Panc1 (cell line): ENCODE measurements around the gene WDR75. TPM values are rescaled to one million over a fixed set of nuclear protein-coding genes. Genes with fewer than 3 reads are reported as not detected.

Experiments used
- ATAC-seq: fragments of 200-7000 bp; cut with Tn5 transposase; 2 replicates; pipeline ENCODE4 v1.9.1; 2020; ENCODE audit warnings: mild to moderate bottlenecking, moderate library complexity
- BruUV-seq: library from RNA; stranded (reverse); fragments of 400-500 nt; replicated peaks from 2 replicates; lab custom pipeline; 2021; lab: Mats Ljungman, UMichigan
- CTCF ChIA-PET: fragments of 300-600 bp; sonication (Branson Sonifier 250); formaldehyde crosslinking; loops from one replicate; lab custom pipeline; 2022; ENCODE audit warnings: antibody characterized with exemption; lab: Charles Lee
- POLR2A ChIA-PET: fragments of 300-600 bp; sonication (Branson Sonifier 250); formaldehyde crosslinking; loops from one replicate; lab custom pipeline; 2022; ENCODE audit warnings: antibody characterized with exemption; lab: Charles Lee
- DNase-seq: peaks from one replicate; pipeline ENCODE4 v3.0.0-alpha.2; 2010; ENCODE audit warnings: low read depth, low spot score
- H3K27ac ChIP-seq: 2 replicates; pipeline ENCODE4 v1.5.1; 2011; ENCODE audit warnings: mild to moderate bottlenecking, low read length, inconsistent platforms
- H3K27me3 ChIP-seq: fragments of 200-500 bp; sonication (Bioruptor generic); 2 replicates; pipeline ENCODE4 v1.6.0; 2014; ENCODE audit warnings: low read length, inconsistent platforms; ENCODE audit not compliant: control insufficient read depth, insufficient read depth
- H3K36me3 ChIP-seq: fragments of 200-500 bp; sonication (Bioruptor generic); 2 replicates; pipeline ENCODE4 v1.5.1; 2014; ENCODE audit warnings: inconsistent platforms, mild to moderate bottlenecking, low read length, moderate library complexity; ENCODE audit not compliant: control insufficient read depth, insufficient read depth
- H3K4me1 ChIP-seq: 2 replicates; pipeline ENCODE4 v1.5.1; 2011; ENCODE audit warnings: inconsistent platforms, mild to moderate bottlenecking, low read length, moderate library complexity; ENCODE audit not compliant: control insufficient read depth, insufficient read depth
- H3K4me3 ChIP-seq, 2 experiments: 2 replicates each; pipeline ENCODE4 v1.5.1; 2011 to 2012; ENCODE audit warnings: low read depth in 2 of 2, low read length in 2 of 2, mild to moderate bottlenecking in 2 of 2, inconsistent platforms in 1 of 2, moderate library complexity in 1 of 2
- H3K9me3 ChIP-seq: fragments of 200-500 bp; sonication (Bioruptor generic); 2 replicates; pipeline ENCODE4 v1.5.1; 2014; ENCODE audit warnings: low read depth, mild to moderate bottlenecking, inconsistent platforms, low read length, moderate library complexity; ENCODE audit not compliant: control insufficient read depth, insufficient read depth
- CTCF ChIP-seq: fragments of 450-650 bp; IDR thresholded peaks from 2 replicates; pipeline ENCODE4 v1.5.1; 2017; ENCODE audit warnings: mild to moderate bottlenecking
- POLR2AphosphoS5 ChIP-seq: IDR thresholded peaks from 2 replicates; pipeline ENCODE4 v1.6.1; 2012; ENCODE audit warnings: mild to moderate bottlenecking, low read depth, low read length, moderate library complexity
- REST ChIP-seq, 2 experiments: IDR thresholded peaks; 2 replicates each; pipeline ENCODE4 v1.6.1; 2011 to 2012; ENCODE audit warnings: low read depth in 2 of 2, control low read depth in 1 of 2, low read length in 1 of 2, mild to moderate bottlenecking in 1 of 2, moderate library complexity in 1 of 2; ENCODE audit not compliant: insufficient read depth in 1 of 2
- SIN3A ChIP-seq: IDR thresholded peaks from 2 replicates; pipeline ENCODE4 v1.6.1; 2012; ENCODE audit warnings: low read depth, mild to moderate bottlenecking, low read length, moderate library complexity, borderline replicate concordance; ENCODE audit not compliant: insufficient read depth
- TCF7L2 ChIP-seq: IDR thresholded peaks from 2 replicates; pipeline ENCODE4 v1.6.1; 2011; ENCODE audit warnings: mild to moderate bottlenecking, low read depth, low read length, inconsistent platforms
- in situ Hi-C: cut with HindIII; loops from 2 replicates; pipeline ENCODE4 v1.10.0; 2016; ENCODE audit warnings: low sequenced_read_pairs, low pct_unique_long_range_greater_than_20kb
- intact Hi-C: fragments of 100-400 bp; cut with micrococcal nuclease; formaldehyde crosslinking; loops from one replicate; pipeline ENCODE4 v1.10.0; 2022; ENCODE audit not compliant: unreplicated experiment
- total RNA-seq: library from RNA; stranded (reverse); gene quantifications from one replicate; pipeline ENCODE4 v1.2.1, GENCODE V29; 2021; ENCODE audit not compliant: unreplicated experiment

Gene WDR75
- total RNA-seq, 1 experiment from 2014 or later: 58.3 TPM

GRCh38 chr2:189425676-189426075 is 15.6 kb upstream of the WDR75 start:
- no peaks in the 10 kb centered on the region; the same call in 1 of the 2 replicates for H3K27me3 ChIP-seq
- no peak for TF ChIP-seq POLR2AphosphoS5
- no peak for TF ChIP-seq SIN3A
- TF ChIP-seq CTCF: no peak
- TF ChIP-seq TCF7L2: no peak
- TF ChIP-seq REST (IDR thresholded peaks at IDR 0.05; ENCODE audit: insufficient read depth in 1 of 2, low read depth in 2 of 2, low read length in 1 of 2): no peak
- ChIA-PET CTCF (no interaction called here), POLR2A (no interaction called here)
- no peaks in the 10 kb centered on the region for H3K4me1 ChIP-seq
- ATAC-seq: no peak
- no peaks in the 10 kb centered on the region for H3K9me3 ChIP-seq
- in situ Hi-C loops: no loop called here
- no peaks in the 10 kb centered on the region for H3K36me3 ChIP-seq
- no peak for DNase-seq
- BruUV-seq: no TSS peak
- H3K27ac ChIP-seq: no peak overlapping the region
- intact Hi-C loops: no loop called here
- H3K4me3 ChIP-seq: no peak overlapping the region

- ATAC-seq: no peak
- H3K27ac ChIP-seq: no peak overlapping the region
- H3K4me1 ChIP-seq: no peaks in the 10 kb centered on the region
- no TSS peak for BruUV-seq
- no peaks in the 10 kb centered on the region for H3K9me3 ChIP-seq
- no peaks in the 10 kb centered on the region for H3K36me3 ChIP-seq
- CTCF ChIA-PET: no interaction called here
- no peak for TF ChIP-seq POLR2AphosphoS5
- TF ChIP-seq SIN3A: no peak
- TF ChIP-seq TCF7L2: no peak
- no peak for TF ChIP-seq CTCF
- TF ChIP-seq REST (IDR thresholded peaks at IDR 0.05; ENCODE audit: insufficient read depth in 1 of 2, low read depth in 2 of 2, low read length in 1 of 2): no peak
- intact Hi-C loops: no loop called here
- no peaks in the 10 kb centered on the region; the same call in 1 of the 2 replicates for H3K27me3 ChIP-seq
- in situ Hi-C loops: no loop called here
- H3K4me3 ChIP-seq: no peak overlapping the region
- no peak for DNase-seq
- POLR2A ChIA-PET: no interaction called here
Measured at GRCh38 chr2:189426886-189427285, 14.4 kb upstream of the WDR75 start.
